Measurements from ENCODE around the gene MPRIP. TPM values are rescaled to one million over a fixed set of nuclear protein-coding genes. Genes with fewer than 3 reads are reported as not detected.

The MPRIP gene
- total and polyA plus RNA-seq, 2 donors (not counting 1 experiment from before 2014, with no cell fraction given) = 130 to 299 TPM

- H3K9me3 Mint-ChIP-seq (ENCODE audit: insufficient read depth) = no peaks in the 10 kb centered on the region
- POLR2A ChIA-PET = interaction anchor here (0.6 kb wide), 1 partner anchor 281 kb away, joined by 5 read pairs; no protein-coding TSS in a partner anchor
- Histone ChIP-seq H3K27ac (ENCODE audit: low read length in 2 of 2) (no peak overlapping the region), H3K9ac (ENCODE audit: low read length) (no peak overlapping the region), H2AFZ (ENCODE audit: insufficient read depth, low read depth, low read length, poor library complexity, severe bottlenecking) (no peak overlapping the region), H3K4me2 (replicated peaks; ENCODE audit: low read depth, low read length, poor library complexity, severe bottlenecking) (no peak overlapping the region), H3K4me1 (ENCODE audit: control insufficient read depth in 2 of 2, insufficient read depth in 2 of 2, low read length in 2 of 2) (peaks cover 8 to 14% of the 10 kb centered on the region in 2 donors), H3K4me3 (ENCODE audit: control extremely low read depth in 1 of 5, extremely low read depth in 1 of 5, insufficient read depth in 1 of 5, low read depth in 2 of 5, low read length in 4 of 5) (no peak overlapping the region), H3K9me3 (ENCODE audit: control extremely low read depth in 1 of 3, control insufficient read depth in 2 of 3, insufficient read depth in 1 of 3, low read length in 2 of 3) (no peaks in the 10 kb centered on the region), H3K27me3 (replicated peaks in 1 of 4; ENCODE audit: control extremely low read depth in 1 of 4, control insufficient read depth in 3 of 4, insufficient read depth in 4 of 4, low read length in 3 of 4) (no peaks in the 10 kb centered on the region), H4K20me1 (ENCODE audit: control insufficient read depth, insufficient read depth, low read length, poor library complexity, severe bottlenecking) (peaks cover 4% of the 10 kb centered on the region), H3K36me3 (replicated peaks in 1 of 2; ENCODE audit: control extremely low read depth in 1 of 2, control insufficient read depth in 1 of 2, extremely low read depth in 1 of 2, insufficient read depth in 2 of 2, low read length in 1 of 2) (peaks cover 0 to 8% of the 10 kb centered on the region in 2 experiments), H3K79me2 (ENCODE audit: control insufficient read depth, insufficient read depth, low read length) (peaks cover 9% of the 10 kb centered on the region)
- CTCF ChIA-PET = interaction anchor here (1.0 to 1.2 kb wide), 2 partner anchors 8 to 10 kb away, joined by 3 to 5 read pairs; no protein-coding TSS in a partner anchor
- no peak overlapping the region for H3K4me3 Mint-ChIP-seq
- 83% methylated on average over 6 of the region's 7 CpGs for whole genome bisulfite sequencing (ENCODE audit: insufficient coverage)
- no peaks in the 10 kb centered on the region for H3K27me3 Mint-ChIP-seq
- DNase-seq (no peak), ATAC-seq (ENCODE audit: low read depth) (no peak)
- H3K4me1 Mint-ChIP-seq = peaks cover 9% of the 10 kb centered on the region
- intact Hi-C loops (cut with micrococcal nuclease) = loop anchor here (10.0 kb wide), 1 partner anchor 156 kb away; the partner anchor contains the start of gene MPRIP
- TF ChIP-seq CTCF (IDR thresholded peaks at IDR 0.05) = no peak
- no peak for TF ChIP-seq EZH2 (IDR thresholded peaks at IDR 0.05; ENCODE audit: borderline replicate concordance, insufficient read depth, low read depth, low read length, poor library complexity, severe bottlenecking)
- H3K27ac Mint-ChIP-seq = no peak overlapping the region
Measured at GRCh38 chr17:17200311-17200710, 158.1 kb downstream of the MPRIP start.

GRCh38 chr17:17200831-17201230 lies 158.6 kb downstream of the MPRIP start:
- ATAC-seq (ENCODE audit: low read depth) = no peak

More at GRCh38 chr17:17200831-17201230, 158.6 kb downstream of the MPRIP start:
- Histone ChIP-seq H3K9me3 (ENCODE audit: control extremely low read depth in 1 of 3, control insufficient read depth in 2 of 3, insufficient read depth in 1 of 3, low read length in 2 of 3) (no peaks in the 10 kb centered on the region), H3K36me3 (replicated peaks in 1 of 2; ENCODE audit: control extremely low read depth in 1 of 2, control insufficient read depth in 1 of 2, extremely low read depth in 1 of 2, insufficient read depth in 2 of 2, low read length in 1 of 2) (peaks cover 0 to 8% of the 10 kb centered on the region in 2 experiments), H3K27me3 (replicated peaks in 1 of 4; ENCODE audit: control extremely low read depth in 1 of 4, control insufficient read depth in 3 of 4, insufficient read depth in 4 of 4, low read length in 3 of 4) (no peaks in the 10 kb centered on the region), H2AFZ (ENCODE audit: insufficient read depth, low read depth, low read length, poor library complexity, severe bottlenecking) (no peak overlapping the region), H3K27ac (ENCODE audit: low read length in 2 of 2) (no peak overlapping the region), H3K9ac (ENCODE audit: low read length) (no peak overlapping the region), H3K4me2 (replicated peaks; ENCODE audit: low read depth, low read length, poor library complexity, severe bottlenecking) (no peak overlapping the region), H3K4me1 (ENCODE audit: control insufficient read depth in 2 of 2, insufficient read depth in 2 of 2, low read length in 2 of 2) (peaks cover 13 to 19% of the 10 kb centered on the region in 2 donors), H3K79me2 (ENCODE audit: control insufficient read depth, insufficient read depth, low read length) (peaks cover 9% of the 10 kb centered on the region), H3K4me3 (ENCODE audit: control extremely low read depth in 1 of 5, extremely low read depth in 1 of 5, insufficient read depth in 1 of 5, low read depth in 2 of 5, low read length in 4 of 5) (no peak overlapping the region), H4K20me1 (ENCODE audit: control insufficient read depth, insufficient read depth, low read length, poor library complexity, severe bottlenecking) (peaks cover 4% of the 10 kb centered on the region)
- ChIA-PET CTCF (no interaction called here), POLR2A (interaction anchor here (0.6 kb wide), 1 partner anchor 281 kb away, joined by 5 read pairs; no protein-coding TSS in a partner anchor)
- no peak overlapping the region for H3K27ac Mint-ChIP-seq
- WGBS (ENCODE audit: insufficient coverage) = 96% methylated on average over 4 of the region's 5 CpGs
- TF ChIP-seq EZH2 (IDR thresholded peaks at IDR 0.05; ENCODE audit: borderline replicate concordance, insufficient read depth, low read depth, low read length, poor library complexity, severe bottlenecking) (no peak), CTCF (IDR thresholded peaks at IDR 0.05) (no peak)
- DNase-seq = no peak
- H3K9me3 Mint-ChIP-seq (ENCODE audit: insufficient read depth) = no peaks in the 10 kb centered on the region
- H3K4me1 Mint-ChIP-seq = peaks cover 14% of the 10 kb centered on the region
- H3K27me3 Mint-ChIP-seq = no peaks in the 10 kb centered on the region
- no peak overlapping the region for H3K4me3 Mint-ChIP-seq
- intact Hi-C loops (cut with micrococcal nuclease) = loop anchor here (10.0 kb wide), 1 partner anchor 156 kb away; the partner anchor contains the start of gene MPRIP
